HG02678 (cell line): Measurements from ENCODE around the gene PLD4.
"Not testable (repeated sequence)": the region's sequence is repeated elsewhere in the genome, so short reads cannot be mapped to it uniquely, and the experiment has no call there.

Experiments used
- ATAC-seq: cut with Tn5 transposase; IDR thresholded peaks from one replicate; pipeline ENCODE4 v1.9.1; 2021; ENCODE audit warnings: mild to moderate bottlenecking, moderate library complexity; ENCODE audit not compliant: unreplicated experiment

PLD4 gene, protein sequence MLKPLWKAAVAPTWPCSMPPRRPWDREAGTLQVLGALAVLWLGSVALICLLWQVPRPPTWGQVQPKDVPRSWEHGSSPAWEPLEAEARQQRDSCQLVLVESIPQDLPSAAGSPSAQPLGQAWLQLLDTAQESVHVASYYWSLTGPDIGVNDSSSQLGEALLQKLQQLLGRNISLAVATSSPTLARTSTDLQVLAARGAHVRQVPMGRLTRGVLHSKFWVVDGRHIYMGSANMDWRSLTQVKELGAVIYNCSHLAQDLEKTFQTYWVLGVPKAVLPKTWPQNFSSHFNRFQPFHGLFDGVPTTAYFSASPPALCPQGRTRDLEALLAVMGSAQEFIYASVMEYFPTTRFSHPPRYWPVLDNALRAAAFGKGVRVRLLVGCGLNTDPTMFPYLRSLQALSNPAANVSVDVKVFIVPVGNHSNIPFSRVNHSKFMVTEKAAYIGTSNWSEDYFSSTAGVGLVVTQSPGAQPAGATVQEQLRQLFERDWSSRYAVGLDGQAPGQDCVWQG

DNA sequence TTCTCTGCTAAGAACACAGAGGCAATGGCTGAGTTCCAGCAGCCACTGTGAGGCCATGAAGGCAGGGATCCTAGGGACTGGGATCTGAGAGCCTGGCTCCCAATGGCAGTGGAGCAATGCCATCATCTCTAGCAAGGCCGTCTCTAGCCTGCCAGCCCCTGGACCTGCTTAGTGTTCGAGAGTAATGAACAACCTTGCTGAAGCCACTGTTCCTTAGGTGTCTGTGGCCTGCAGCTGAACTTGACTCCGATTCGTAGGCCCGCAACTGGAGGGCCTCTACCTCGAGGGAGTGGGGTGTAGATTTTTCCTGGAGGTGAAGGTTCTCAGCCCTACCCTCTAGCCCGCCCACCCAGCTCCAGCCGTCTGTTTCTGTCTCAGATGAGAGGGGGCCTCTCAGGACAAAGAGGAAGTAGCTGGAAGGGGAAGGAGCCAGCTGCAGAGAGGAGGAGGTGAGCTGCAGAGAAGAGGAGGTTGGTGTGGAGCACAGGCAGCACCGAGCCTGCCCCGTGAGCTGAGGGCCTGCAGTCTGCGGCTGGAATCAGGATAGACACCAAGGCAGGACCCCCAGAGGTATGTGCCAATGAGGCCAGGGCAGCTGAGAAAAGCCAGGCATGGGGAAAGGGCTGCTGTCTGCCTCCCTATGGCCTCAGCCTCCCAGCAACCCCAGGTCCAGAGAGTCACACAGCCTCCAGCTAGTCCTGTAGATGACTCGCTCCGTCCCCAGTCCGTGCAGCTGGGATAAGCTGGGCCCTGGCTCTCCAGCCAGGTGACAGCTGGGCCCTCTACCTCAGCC is at the start of gene PLD4:
Gene PLD4 (plus strand): TSS at position 459 of the 793 bp plus-strand sequence. CDS start 2,262 bp downstream, outside the sequence.
- no peak for ATAC-seq

DNA sequence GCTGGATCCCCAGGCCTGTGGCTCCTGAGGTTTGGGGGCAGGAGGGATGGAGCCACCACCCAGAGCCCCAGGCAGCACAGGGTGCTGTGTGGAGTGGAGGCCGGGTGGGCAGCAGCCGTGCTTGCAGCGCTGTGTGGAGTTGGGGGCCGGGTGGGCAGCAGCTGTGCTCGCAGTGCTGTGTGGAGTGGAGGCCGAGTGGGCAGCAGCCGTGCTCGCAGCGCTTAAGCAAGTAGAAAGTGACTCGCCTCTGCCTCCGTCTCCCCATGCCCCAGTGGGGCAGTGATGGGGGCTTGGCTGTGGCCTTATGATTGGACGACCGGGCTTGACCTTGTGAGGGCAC is 49.3 kb upstream of the PLD4 start:
- ATAC-seq = no peak

DNA sequence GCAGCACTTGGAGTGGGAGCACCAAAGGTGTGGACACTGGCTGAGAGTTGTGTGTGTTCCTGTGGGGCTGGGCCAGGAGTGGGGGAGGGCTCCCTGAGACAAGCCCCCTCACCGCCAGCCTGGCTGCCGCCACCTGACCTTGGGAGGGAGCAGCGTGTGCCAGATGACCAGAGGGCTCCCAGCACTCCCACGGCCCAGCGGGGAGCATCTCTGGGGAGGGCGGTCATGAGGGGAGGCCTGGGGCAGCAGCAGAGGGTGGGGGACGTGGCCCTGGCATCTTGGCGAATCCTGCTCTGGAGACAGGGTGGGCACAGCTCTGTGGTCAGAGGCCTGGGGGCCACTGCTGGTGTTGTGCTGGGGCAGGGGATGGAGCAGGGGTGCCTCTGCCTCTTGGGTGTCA is 48.9 kb upstream of the PLD4 start:
- no peak for ATAC-seq

- no peak for ATAC-seq
Observed at GRCh38 chr14:104876251-104876699, 48.4 kb upstream of the PLD4 start.

DNA sequence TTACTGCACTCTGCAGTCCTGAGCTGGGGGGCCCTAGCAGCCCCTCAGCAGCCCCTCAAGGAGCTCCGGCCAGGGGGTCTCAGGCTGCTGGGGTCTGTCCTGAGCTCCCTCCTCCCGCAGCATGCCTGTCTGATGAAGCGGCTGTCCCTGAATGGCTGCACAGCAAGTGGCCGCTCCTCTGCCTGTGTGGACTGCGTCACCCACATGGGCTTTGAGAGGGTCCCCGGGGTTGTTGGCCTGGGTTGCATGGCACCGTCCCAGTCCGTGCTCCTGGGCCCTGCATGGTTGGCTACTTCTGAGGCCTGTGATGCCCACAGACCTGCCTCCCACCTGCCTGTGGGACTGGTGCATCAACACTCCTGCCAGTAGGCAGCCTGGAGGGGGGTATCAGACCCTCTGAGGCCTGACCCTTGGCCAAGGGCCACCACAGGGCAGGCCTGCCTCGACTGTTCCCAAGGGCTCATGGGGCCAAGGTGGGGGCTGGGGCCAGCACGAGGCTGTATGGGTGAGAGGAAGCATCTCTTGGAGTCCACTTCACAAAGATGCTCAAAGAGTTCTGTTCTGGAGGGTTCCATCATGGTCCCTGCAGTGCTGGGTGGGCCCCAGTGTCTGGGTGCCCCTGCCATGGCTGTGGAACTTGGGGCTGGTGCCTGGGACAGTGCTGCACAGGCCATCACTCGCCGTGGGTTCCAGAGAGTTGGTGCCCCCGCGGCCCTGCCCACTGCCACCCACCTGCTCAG is 47.4 kb upstream of the PLD4 start:
- no peak for ATAC-seq

- no peak for ATAC-seq
Observed at GRCh38 chr14:104877806-104878550, 46.7 kb upstream of the PLD4 start.

DNA sequence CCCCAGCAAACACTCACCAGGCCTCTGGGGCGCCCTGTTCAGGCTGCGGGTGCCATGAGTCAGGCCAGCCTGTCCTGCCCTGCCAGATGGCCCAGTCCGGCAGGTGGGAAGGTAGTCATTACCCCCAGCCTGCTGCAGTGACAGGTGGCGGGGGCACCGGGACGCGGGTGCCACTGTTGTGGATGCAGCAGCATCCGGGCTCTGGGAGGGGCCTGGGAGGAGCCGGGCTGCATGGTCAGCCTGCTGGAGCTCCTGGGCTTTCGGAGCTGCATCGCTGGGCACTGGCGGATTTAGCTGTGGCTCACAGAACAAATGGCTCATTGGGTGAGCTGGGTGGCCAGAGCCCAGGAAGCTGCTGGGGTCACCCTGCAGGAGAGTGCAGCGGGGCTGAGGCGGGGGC is 46.1 kb upstream of the PLD4 start:
- ATAC-seq = no peak

- ATAC-seq = no peak
Observed at GRCh38 chr14:104879201-104879982, 45.3 kb upstream of the PLD4 start.

GRCh38 chr14:104879983-104880565 is 44.6 kb upstream of the PLD4 start:
- no peak for ATAC-seq

DNA sequence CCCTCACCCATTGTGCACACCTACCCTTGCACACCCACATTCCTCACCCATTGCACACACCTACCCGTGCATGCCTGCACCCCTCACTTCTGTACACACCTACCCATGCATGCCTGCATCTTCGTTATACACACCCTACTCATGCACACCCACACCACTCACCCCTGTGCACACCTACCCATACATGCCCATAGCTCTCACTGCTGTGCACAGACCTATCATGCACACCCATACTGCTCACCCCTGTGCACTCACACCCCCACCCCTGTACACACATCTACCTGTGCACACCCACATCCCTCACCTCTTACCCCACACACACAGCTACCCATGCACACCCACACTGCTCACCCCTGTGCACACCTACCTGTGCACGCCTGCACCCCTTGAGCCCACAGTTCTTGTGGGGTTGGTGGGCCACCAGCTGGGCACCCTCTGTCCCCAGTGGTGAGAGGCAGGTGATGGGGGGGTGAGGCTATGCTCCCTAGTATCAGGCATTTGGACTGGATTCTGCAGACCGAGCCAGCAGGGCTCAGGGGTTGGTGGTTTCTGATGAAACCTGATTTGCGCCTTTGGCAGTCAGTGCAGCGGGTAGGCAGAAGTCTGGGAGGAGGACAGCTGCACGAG is 44.0 kb upstream of the PLD4 start:
- ATAC-seq = no peak

DNA sequence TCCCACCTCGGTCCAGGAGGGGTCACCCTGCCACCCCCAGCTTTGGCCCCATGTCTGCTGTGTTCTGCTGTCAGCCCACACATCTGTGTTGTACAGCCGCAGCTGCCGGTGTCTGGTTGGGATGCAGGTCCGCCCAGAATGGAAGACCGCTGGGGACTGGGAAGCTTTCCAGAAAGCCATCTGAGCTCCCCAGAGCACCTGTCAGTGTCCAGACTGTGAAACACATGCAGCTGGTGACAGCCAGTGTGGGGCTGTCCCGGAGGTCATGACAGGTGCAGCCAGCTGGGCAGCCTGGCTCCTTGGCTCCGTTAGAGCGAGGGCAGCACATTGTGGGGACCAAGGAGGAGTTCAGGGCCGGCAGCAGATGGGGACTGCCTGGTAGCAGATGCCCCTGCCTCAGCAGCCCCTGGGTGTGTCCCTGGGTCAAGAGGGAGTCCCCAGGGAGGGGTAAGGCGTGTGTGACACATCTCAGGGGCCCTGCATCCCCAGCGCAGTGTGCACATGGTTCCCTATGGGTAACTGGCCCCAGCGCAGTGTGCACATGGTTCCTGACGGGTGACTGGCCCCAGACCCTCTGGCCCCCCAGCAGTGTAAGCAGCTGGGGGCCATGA is 43.2 kb upstream of the PLD4 start:
- no peak for ATAC-seq

GRCh38 chr14:104882325-104882973 is 42.2 kb upstream of the PLD4 start:
- ATAC-seq = no peak

DNA sequence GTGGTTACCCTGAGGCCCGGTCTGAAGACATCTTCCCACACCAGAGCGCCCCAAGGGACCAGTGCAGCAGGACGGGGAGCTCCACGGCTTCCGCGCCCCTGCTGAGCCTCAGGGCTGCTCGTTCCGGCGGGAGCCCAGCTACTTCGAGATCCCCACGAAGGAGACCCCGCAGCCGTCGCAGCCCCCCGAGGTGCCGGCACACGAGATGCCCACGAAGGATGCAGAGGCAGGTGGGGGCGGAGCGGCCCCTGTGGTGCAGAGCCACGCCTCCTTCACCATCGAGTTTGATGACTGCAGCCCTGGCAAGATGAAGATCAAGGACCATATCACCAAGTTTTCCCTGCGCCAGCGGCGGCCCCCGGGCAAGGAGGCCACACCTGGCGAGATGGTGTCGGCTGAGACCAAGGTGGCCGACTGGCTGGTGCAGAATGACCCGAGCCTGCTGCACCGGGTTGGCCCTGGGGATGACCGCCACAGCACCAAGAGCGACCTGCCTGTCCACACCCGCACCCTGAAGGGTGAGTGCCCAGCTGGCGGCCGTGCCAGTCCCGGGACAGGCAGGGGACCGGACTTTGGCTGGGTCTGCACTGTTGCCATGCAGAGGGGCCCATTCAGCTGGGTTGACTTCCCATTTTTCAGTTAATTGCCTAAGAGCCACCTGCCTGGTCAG is 41.6 kb upstream of the PLD4 start:
- no peak for ATAC-seq

GRCh38 chr14:104883681-104884361 is 40.9 kb upstream of the PLD4 start:
- ATAC-seq = no peak

- ATAC-seq = not testable (repeated sequence)
Observed at GRCh38 chr14:104884381-104884780, 40.3 kb upstream of the PLD4 start.

DNA sequence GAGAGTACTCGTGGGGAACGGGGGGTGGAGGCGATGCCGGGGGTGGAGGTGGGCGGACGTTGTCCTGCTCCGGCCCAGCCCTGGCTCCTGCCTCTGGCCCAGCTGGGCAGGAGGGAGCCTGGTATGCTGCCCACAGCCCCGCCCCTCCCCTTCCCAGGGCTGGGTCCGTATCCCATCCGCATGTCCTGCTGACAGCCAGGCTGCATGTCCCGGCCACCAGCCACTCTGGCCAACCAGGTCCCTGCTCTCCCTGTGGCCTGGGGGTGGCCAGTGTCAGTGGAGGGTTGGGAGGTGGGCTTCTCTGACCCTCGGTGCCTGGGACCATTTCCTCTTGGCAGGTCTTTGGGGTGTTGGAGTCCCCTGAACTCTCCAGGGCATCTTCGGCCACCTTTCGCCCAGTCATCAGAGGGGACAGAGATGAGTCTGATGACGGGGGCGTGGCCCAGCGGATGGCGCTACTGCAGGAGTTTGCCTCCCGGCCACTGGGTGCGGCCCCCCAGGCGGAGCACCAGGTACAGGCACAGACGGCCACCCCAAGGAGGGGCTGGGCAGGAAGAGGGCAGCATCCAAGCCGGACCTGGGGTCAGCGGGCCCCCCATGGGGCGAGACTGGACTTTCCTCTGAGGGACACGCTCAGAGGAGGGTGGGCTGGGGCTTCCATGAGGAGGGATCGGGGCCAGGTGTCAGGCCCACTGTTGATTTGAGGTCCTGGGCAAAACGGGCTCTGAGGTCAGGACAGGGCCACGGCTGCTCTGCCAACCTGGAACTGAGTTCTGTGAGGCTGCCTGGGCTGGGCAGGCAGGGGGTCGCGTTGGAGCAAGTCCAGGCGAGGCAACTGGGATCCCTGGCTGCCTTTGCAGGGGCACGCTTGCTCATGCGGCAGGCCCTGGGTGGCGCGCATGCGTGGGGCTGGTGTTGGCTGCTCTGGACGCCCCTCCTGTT is 39.4 kb upstream of the PLD4 start:
- ATAC-seq = no peak
